Right lobe of liver (tissue), 6 donors: ENCODE results near the gene VPS35L. TPM values are rescaled to one million over a fixed set of nuclear protein-coding genes. Genes with fewer than 3 reads are reported as not detected.

Experiments
- ATAC-seq, 4 donors: fragments of 200-7000 bp; cut with Tn5 transposase; one replicate each; pipeline ENCODE4 v1.9.1; 2020; ENCODE audit warnings: mild to moderate bottlenecking in 4 of 4, moderate library complexity in 4 of 4
- DNase-seq, 3 donors: peaks; one replicate each; pipeline ENCODE4 v3.0.0-alpha.2; 2020
- H3K27ac ChIP-seq, 3 donors: fragments of 200-600 bp; one replicate each; pipeline ENCODE4 v1.8.0; 2022
- H3K27me3 ChIP-seq, 2 donors: fragments of 200-600 bp; one replicate each; pipeline ENCODE4 v1.8.0; 2022
- H3K36me3 ChIP-seq, 4 donors: fragments of 200-600 bp; sonication (generic) in 1 of 4; one replicate each; pipeline versions ENCODE4 v1.5.1 to v1.8.0; 2017 to 2022; ENCODE audit warnings: control low read depth in 1 of 4
- H3K4me1 ChIP-seq, 4 donors: fragments of 200-600 bp; sonication (generic) in 1 of 4; one replicate each; pipeline versions ENCODE4 v1.5.1 to v1.8.0; 2017 to 2022; ENCODE audit warnings: control low read depth in 1 of 4
- H3K4me3 ChIP-seq, 3 donors: fragments of 200-600 bp; one replicate each; pipeline ENCODE4 v1.8.0; 2022
- H3K9me3 ChIP-seq, 4 donors: fragments of 200-600 bp; sonication (generic) in 1 of 4; one replicate each; pipeline versions ENCODE4 v1.5.1 to v1.8.0; 2017 to 2022; ENCODE audit warnings: control low read depth in 1 of 4
- CTCF ChIP-seq, 4 donors: fragments of 200-600 bp in 3 of 4; fragments of 450-650 bp in 1 of 4; IDR thresholded peaks; one replicate each; pipeline versions ENCODE4 v1.5.1 to v1.8.0; 2016 to 2022; ENCODE audit warnings: antibody characterized with exemption in 4 of 4, mild to moderate bottlenecking in 2 of 4
- POLR2A ChIP-seq: fragments of 450-650 bp; IDR thresholded peaks from one replicate; pipeline ENCODE4 v1.6.1; 2017; ENCODE audit warnings: antibody characterized with exemption, mild to moderate bottlenecking
- WGBS: methylation state at CpG from one replicate; pipeline ENCODE4 v1.1.6; 2018; ENCODE audit warnings: low coverage, low lambda C conversion rate; ENCODE audit not compliant: insufficient coverage; ENCODE audit errors: missing lambda C conversion rate; 5-methylcytosine and 5-hydroxymethylcytosine counted together
- intact Hi-C, 2 donors: fragments of 100-400 bp; cut with DNase I; formaldehyde crosslinking; loops; one replicate each; pipeline versions ENCODE4 v1.11.2 to v1.14.1; 2022
- total RNA-seq, 6 experiments: library from RNA; depleted of rRNA in 2 of 6; stranded (reverse); fragments of >200 nt in 2 of 6; fragmentation: NEBNext Ultra II Directional in 3 of 6; extraction: Animal tissue kit (Norgen Biotek cat#: 25700) in 3 of 6; gene quantifications; one replicate each; pipeline versions ENCODE4 v1.1.0 to v1.2.4, GENCODE V29; 2016 to 2023
- donor health status: DM: no; HTN: yes; CAD: no.
- donor health status: DM: no; HTN: no; CAD: no.
- donor health status: DM: no; HTN: no; CAD: no.
- donor health status: DM: no; HTN: yes; CAD: no.
- donor health status: DM: no; HTN: yes; CAD: no.

The VPS35L gene
- total RNA-seq, 6 experiments from 2014 or later: 19.3 to 24.3 (median 20.4) TPM

- intact Hi-C loops: no loop called here
- no peaks in the 10 kb centered on the region for H3K9me3 ChIP-seq
- no peak overlapping the region for H3K27ac ChIP-seq
- no peaks in the 10 kb centered on the region for H3K27me3 ChIP-seq
- DNase-seq (no peak), ATAC-seq (no peak)
- H3K36me3 ChIP-seq: peaks cover 0 to 19% (median 1%) of the 10 kb centered on the region in 4 donors
- no peak overlapping the region for H3K4me3 ChIP-seq
- TF ChIP-seq POLR2A (no peak), CTCF (IDR thresholded peaks at IDR 0.05) (no peak)
- H3K4me1 ChIP-seq: no peaks in the 10 kb centered on the region
- 92% methylated on average over 4 of the region's 7 CpGs for WGBS
These were observed 90.1 kb downstream of the VPS35L start for GRCh38 chr16:19645557-19645981.

GRCh38 chr16:19649980-19650379 lies 94.5 kb downstream of the VPS35L start:
- DNase-seq (no peak), ATAC-seq (no peak)
- no peaks in the 10 kb centered on the region for H3K4me1 ChIP-seq
- intact Hi-C loops: no loop called here
- H3K36me3 ChIP-seq: peaks cover 0 to 32% (median 13%) of the 10 kb centered on the region in 4 donors
- TF ChIP-seq POLR2A: no peak
- TF ChIP-seq CTCF (IDR thresholded peaks at IDR 0.05): no peak
- no peaks in the 10 kb centered on the region for H3K27me3 ChIP-seq
- H3K9me3 ChIP-seq: no peaks in the 10 kb centered on the region
- H3K4me3 ChIP-seq: no peak overlapping the region
- no peak overlapping the region for H3K27ac ChIP-seq
- WGBS: 83% methylated on average over 3 of the region's 3 CpGs

- WGBS: 91% methylated on average over 9 of the region's 9 CpGs
- H3K36me3 ChIP-seq: peaks cover 0 to 32% (median 13%) of the 10 kb centered on the region in 4 donors
- intact Hi-C loops: no loop called here
These were observed 98.6 kb downstream of the VPS35L start for GRCh38 chr16:19654147-19654546.

GRCh38 chr16:19655242-19655777 lies 99.8 kb downstream of the VPS35L start:
- TF ChIP-seq POLR2A: no peak
- TF ChIP-seq CTCF (IDR thresholded peaks at IDR 0.05): no peak
- Histone ChIP-seq H3K4me1 (no peaks in the 10 kb centered on the region), H3K4me3 (no peak overlapping the region), H3K36me3 (peaks cover 0 to 32% (median 13%) of the 10 kb centered on the region in 4 donors), H3K27ac (no peak overlapping the region), H3K27me3 (no peaks in the 10 kb centered on the region), H3K9me3 (no peaks in the 10 kb centered on the region)
- intact Hi-C loops: no loop called here
- no peak for DNase-seq
- no peak for ATAC-seq
- WGBS: 93% methylated on average over 9 of the region's 9 CpGs

More at GRCh38 chr16:19654147-19654546, 98.6 kb downstream of the VPS35L start:
- H3K4me3 ChIP-seq: no peak overlapping the region
- H3K4me1 ChIP-seq: no peaks in the 10 kb centered on the region
- no peak overlapping the region for H3K27ac ChIP-seq
- no peak for TF ChIP-seq CTCF (IDR thresholded peaks at IDR 0.05)
- H3K9me3 ChIP-seq: no peaks in the 10 kb centered on the region
- DNase-seq (no peak), ATAC-seq (no peak)
- H3K27me3 ChIP-seq: no peaks in the 10 kb centered on the region
